GM12878 (cell line): ENCODE data around the gene CHST8.

Source experiments
- FOXK2 ChIP-seq: fragments of 450-650 bp; IDR thresholded peaks from 2 replicates; pipeline ENCODE4 v1.6.1; 2017; ENCODE audit warnings: mild to moderate bottlenecking, moderate library complexity
- HDAC6 ChIP-seq: fragments of 200-600 bp; sonication (generic); IDR thresholded peaks from one replicate; pipeline ENCODE4 v1.8.0; 2017; ENCODE audit warnings: antibody characterized with exemption; ENCODE audit not compliant: unreplicated experiment
- POLR2A ChIP-seq: IDR thresholded peaks from 2 replicates; pipeline ENCODE4 v1.6.1; 2011; ENCODE audit warnings: low read depth, mild to moderate bottlenecking, low read length
- TF ChIP-seq, protein P1 (sequence below), 3 experiments: IDR thresholded peaks in 2 of 3; conservative IDR thresholded peaks in 1 of 3; 2 replicates each; pipeline ENCODE4 v1.5.1; 2011; ENCODE audit warnings: low read depth in 3 of 3, low read length in 3 of 3, mild to moderate bottlenecking in 3 of 3, control low read depth in 2 of 3, moderate library complexity in 2 of 3, inconsistent platforms in 1 of 3, mixed read lengths in 1 of 3; ENCODE audit not compliant: control insufficient read depth in 2 of 3, insufficient read depth in 1 of 3; ENCODE audit errors: extremely low read depth in 1 of 3
- TF ChIP-seq, protein P2 (sequence below): fragments of 450-650 bp; IDR thresholded peaks from 2 replicates; pipeline ENCODE4 v1.6.1; 2017; ENCODE audit warnings: mild to moderate bottlenecking, moderate library complexity

DNA sequence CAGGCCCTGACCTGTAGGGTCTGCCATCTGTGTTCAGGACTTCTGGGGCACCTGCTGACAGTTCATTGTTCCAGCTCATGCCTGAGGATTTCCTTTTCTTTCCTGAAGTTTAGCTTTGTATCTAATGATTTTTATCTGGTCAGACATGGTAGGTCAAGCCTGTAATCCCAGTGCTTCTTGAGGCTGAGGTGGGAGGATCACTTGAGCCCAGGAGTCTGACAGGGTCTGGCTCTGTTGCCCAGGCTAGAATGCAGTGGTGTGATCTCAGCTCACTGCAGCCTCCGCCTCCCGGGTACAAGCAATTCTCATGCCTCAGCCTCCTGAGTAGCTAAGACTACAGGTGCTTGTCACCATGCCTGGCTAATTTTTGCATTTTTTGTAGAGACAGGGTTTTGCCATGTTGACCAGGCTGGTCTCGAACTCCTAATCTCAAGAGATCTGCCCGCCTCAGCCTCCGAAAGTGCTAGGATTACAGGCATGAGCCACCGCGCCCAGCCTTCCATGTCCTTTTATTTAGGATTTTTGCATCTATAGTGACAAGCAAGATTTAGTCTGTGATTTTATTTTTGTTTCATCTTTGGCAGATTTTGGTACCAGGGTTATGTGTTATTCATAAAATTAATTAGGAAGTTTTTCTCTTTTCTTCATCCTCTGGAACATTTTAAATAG, 33.2 kb downstream of the CHST8 start:
- TF ChIP-seq POLR2A (no peak), FOXK2 (no peak), HDAC6 (no peak)
- TF ChIP-seq, protein P1, sequence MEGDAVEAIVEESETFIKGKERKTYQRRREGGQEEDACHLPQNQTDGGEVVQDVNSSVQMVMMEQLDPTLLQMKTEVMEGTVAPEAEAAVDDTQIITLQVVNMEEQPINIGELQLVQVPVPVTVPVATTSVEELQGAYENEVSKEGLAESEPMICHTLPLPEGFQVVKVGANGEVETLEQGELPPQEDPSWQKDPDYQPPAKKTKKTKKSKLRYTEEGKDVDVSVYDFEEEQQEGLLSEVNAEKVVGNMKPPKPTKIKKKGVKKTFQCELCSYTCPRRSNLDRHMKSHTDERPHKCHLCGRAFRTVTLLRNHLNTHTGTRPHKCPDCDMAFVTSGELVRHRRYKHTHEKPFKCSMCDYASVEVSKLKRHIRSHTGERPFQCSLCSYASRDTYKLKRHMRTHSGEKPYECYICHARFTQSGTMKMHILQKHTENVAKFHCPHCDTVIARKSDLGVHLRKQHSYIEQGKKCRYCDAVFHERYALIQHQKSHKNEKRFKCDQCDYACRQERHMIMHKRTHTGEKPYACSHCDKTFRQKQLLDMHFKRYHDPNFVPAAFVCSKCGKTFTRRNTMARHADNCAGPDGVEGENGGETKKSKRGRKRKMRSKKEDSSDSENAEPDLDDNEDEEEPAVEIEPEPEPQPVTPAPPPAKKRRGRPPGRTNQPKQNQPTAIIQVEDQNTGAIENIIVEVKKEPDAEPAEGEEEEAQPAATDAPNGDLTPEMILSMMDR (IDR thresholded peaks at IDR 0.05 in 2 of 3, conservative IDR thresholded peaks at IDR 0.05 in 1 of 3; ENCODE audit: control insufficient read depth in 2 of 3, extremely low read depth in 1 of 3, insufficient read depth in 1 of 3, low read depth in 3 of 3, low read length in 3 of 3), result no peak
- TF ChIP-seq, protein P2, sequence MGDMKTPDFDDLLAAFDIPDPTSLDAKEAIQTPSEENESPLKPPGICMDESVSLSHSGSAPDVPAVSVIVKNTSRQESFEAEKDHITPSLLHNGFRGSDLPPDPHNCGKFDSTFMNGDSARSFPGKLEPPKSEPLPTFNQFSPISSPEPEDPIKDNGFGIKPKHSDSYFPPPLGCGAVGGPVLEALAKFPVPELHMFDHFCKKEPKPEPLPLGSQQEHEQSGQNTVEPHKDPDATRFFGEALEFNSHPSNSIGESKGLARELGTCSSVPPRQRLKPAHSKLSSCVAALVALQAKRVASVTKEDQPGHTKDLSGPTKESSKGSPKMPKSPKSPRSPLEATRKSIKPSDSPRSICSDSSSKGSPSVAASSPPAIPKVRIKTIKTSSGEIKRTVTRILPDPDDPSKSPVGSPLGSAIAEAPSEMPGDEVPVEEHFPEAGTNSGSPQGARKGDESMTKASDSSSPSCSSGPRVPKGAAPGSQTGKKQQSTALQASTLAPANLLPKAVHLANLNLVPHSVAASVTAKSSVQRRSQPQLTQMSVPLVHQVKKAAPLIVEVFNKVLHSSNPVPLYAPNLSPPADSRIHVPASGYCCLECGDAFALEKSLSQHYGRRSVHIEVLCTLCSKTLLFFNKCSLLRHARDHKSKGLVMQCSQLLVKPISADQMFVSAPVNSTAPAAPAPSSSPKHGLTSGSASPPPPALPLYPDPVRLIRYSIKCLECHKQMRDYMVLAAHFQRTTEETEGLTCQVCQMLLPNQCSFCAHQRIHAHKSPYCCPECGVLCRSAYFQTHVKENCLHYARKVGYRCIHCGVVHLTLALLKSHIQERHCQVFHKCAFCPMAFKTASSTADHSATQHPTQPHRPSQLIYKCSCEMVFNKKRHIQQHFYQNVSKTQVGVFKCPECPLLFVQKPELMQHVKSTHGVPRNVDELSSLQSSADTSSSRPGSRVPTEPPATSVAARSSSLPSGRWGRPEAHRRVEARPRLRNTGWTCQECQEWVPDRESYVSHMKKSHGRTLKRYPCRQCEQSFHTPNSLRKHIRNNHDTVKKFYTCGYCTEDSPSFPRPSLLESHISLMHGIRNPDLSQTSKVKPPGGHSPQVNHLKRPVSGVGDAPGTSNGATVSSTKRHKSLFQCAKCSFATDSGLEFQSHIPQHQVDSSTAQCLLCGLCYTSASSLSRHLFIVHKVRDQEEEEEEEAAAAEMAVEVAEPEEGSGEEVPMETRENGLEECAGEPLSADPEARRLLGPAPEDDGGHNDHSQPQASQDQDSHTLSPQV, result no peak
